Keratinocyte (primary cell): ENCODE measurements around the gene MAP3K3. TPM values are rescaled to one million over a fixed set of nuclear protein-coding genes. Genes with fewer than 3 reads are reported as not detected.

Experiments
- DNase-seq: peaks from one replicate; pipeline ENCODE4 v3.0.0-alpha.2; 2011; ENCODE audit warnings: low read depth, missing footprints, low spot score
- FAIRE-seq: peaks from 2 replicates; lab custom pipeline; 2011; peaks lifted over from hg19 to GRCh38; lab: Jason Lieb, UNC
- H2AFZ ChIP-seq: 2 replicates; pipeline ENCODE4 v1.6.0; 2012; ENCODE audit warnings: low read length, control low read depth, inconsistent platforms; ENCODE audit not compliant: control insufficient read depth
- H3K27ac ChIP-seq: 2 replicates; pipeline ENCODE4 v1.5.1; 2011; ENCODE audit warnings: low read length; ENCODE audit not compliant: control insufficient read depth, insufficient read depth
- H3K27me3 ChIP-seq: 3 replicates; pipeline ENCODE4 v1.6.0; 2011; ENCODE audit warnings: low read length; ENCODE audit not compliant: control insufficient read depth, insufficient read depth; ENCODE audit errors: extremely low read depth
- H3K36me3 ChIP-seq, 2 experiments: 2 replicates in 1 of 2; 3 replicates in 1 of 2; pipeline ENCODE4 v1.5.1; 2011; ENCODE audit warnings: low read length in 2 of 2, mild to moderate bottlenecking in 1 of 2; ENCODE audit not compliant: control insufficient read depth in 2 of 2, insufficient read depth in 2 of 2; ENCODE audit errors: extremely low read depth in 1 of 2
- H3K4me1 ChIP-seq: 3 replicates; pipeline ENCODE4 v1.5.1; 2011; ENCODE audit warnings: low read length; ENCODE audit not compliant: control insufficient read depth, insufficient read depth; ENCODE audit errors: extremely low read depth
- H3K4me2 ChIP-seq: 3 replicates; pipeline ENCODE4 v1.6.0; 2011; ENCODE audit warnings: low read depth, low read length; ENCODE audit not compliant: control insufficient read depth, insufficient read depth; ENCODE audit errors: extremely low read depth
- H3K4me3 ChIP-seq, 3 experiments: fragments of 200-600 bp in 1 of 3; sonication (generic) in 1 of 3; 2 replicates in 2 of 3; 3 replicates in 1 of 3; pipeline ENCODE4 v1.5.1; 2011 to 2016; ENCODE audit warnings: low read length in 3 of 3, mild to moderate bottlenecking in 3 of 3, control low read depth in 2 of 3, inconsistent platforms in 1 of 3, low read depth in 1 of 3, mixed read lengths in 1 of 3, mixed run types in 1 of 3, moderate library complexity in 1 of 3; ENCODE audit not compliant: control insufficient read depth in 2 of 3, insufficient read depth in 2 of 3; ENCODE audit errors: extremely low read depth in 1 of 3
- H3K79me2 ChIP-seq: 2 replicates; pipeline ENCODE4 v1.6.0; 2012; ENCODE audit warnings: low read length; ENCODE audit not compliant: control insufficient read depth, insufficient read depth
- H3K9ac ChIP-seq: 3 replicates; pipeline ENCODE4 v1.6.0; 2011; ENCODE audit warnings: low read length; ENCODE audit not compliant: control insufficient read depth, insufficient read depth; ENCODE audit errors: extremely low read depth
- H3K9me1 ChIP-seq: 3 replicates; pipeline ENCODE4 v1.6.0; 2011; ENCODE audit warnings: low read length; ENCODE audit not compliant: control insufficient read depth, insufficient read depth; ENCODE audit errors: extremely low read depth
- H3K9me3 ChIP-seq: 2 replicates; pipeline ENCODE4 v1.5.1; 2012; ENCODE audit warnings: low read depth, low read length; ENCODE audit not compliant: control insufficient read depth
- H4K20me1 ChIP-seq: 3 replicates; pipeline ENCODE4 v1.6.0; 2011; ENCODE audit warnings: low read length; ENCODE audit not compliant: control insufficient read depth, insufficient read depth; ENCODE audit errors: extremely low read depth
- CTCF ChIP-seq, 3 experiments: IDR thresholded peaks in 1 of 3; conservative IDR thresholded peaks in 1 of 3; optimal IDR thresholded peaks in 1 of 3; 2 replicates in 2 of 3; 3 replicates in 1 of 3; pipeline versions ENCODE3 to v1.5.1; 2011; ENCODE audit warnings: low read length in 3 of 3, mild to moderate bottlenecking in 3 of 3, moderate library complexity in 2 of 3, control low read depth in 1 of 3, inconsistent platforms in 1 of 3; ENCODE audit not compliant: insufficient read depth in 2 of 3; ENCODE audit errors: extremely low read depth in 1 of 3
- EZH2 ChIP-seq: IDR thresholded peaks from one replicate; pipeline ENCODE4 v1.6.1; 2012; ENCODE audit warnings: inconsistent platforms, mild to moderate bottlenecking, low read length, moderate library complexity
- dilution Hi-C: fragments of 300-500 bp; cut with MboI; formaldehyde crosslinking; loops from one replicate; pipeline ENCODE4 v1.7.0; 2020; ENCODE audit warnings: low sequenced_read_pairs; ENCODE audit not compliant: extremely low pct_ligation_motif_present
- polyA minus RNA-seq, 3 experiments: library from RNA; depleted of rRNA, polyadenylated mRNA; stranded (reverse); fragments of >200 nt; gene quantifications; 1 replicate in 1 of 3; 2 replicates in 1 of 3; 3 replicates in 1 of 3; pipeline ENCODE4 v1.2.3, GENCODE V29; 2011
- polyA plus RNA-seq, 5 experiments: library from polyadenylated mRNA; depleted of rRNA in 3 of 5; stranded (reverse) in 3 of 5; stranded (forward) in 1 of 5; unstranded in 1 of 5; fragments of >200 nt; gene quantifications; 1 replicate in 1 of 5; 2 replicates in 3 of 5; 3 replicates in 1 of 5; pipeline versions ENCODE4 v1.2.1 to v1.2.3, GENCODE V29; 2011 to 2012; ENCODE audit warnings: missing spikeins in 2 of 5, low read depth in 1 of 5, low replicate concordance in 1 of 5

MAP3K3 gene
- polyA plus RNA-seq, result 9.8 to 10.2 TPM (median 10.0 TPM) in 3 replicates
- 4.9 TPM for polyA plus RNA-seq (2011; ENCODE audit: low read depth)
- polyA plus RNA-seq (2011; cell fraction: cytosol; rRNA removed), result 8.4 and 10.4 TPM in 2 replicates
- 16.5 and 17.5 TPM in 2 replicates for polyA plus RNA-seq (2011; cell fraction: nucleus; rRNA removed)
- 5.2 and 11.6 TPM in 2 replicates for polyA plus RNA-seq (2012; ENCODE audit: low replicate concordance)
- polyA minus RNA-seq, result 13.8 to 24.0 TPM (median 16.5 TPM) in 3 replicates
- 14.4 TPM for polyA minus RNA-seq (2011; cell fraction: cytosol; rRNA and poly(A)+ RNA removed)
- 14.4 and 16.1 TPM in 2 replicates for polyA minus RNA-seq (2011; cell fraction: nucleus; rRNA and poly(A)+ RNA removed)

GRCh38 chr17:63621684-63622573 lies at the start of gene MAP3K3:
TSS of gene MAP3K3 (plus strand) at chr17:63622417. CDS start at chr17:63622760, 343 bp downstream.
- Histone ChIP-seq H4K20me1 (peaks cover 2% of the 10 kb centered on the region), H3K27me3 (no peaks in the 10 kb centered on the region), H3K4me3 (peak within 1 kb of the TSS; percentile 71 to 82 (median 78)), H3K4me1 (peaks cover 11% of the 10 kb centered on the region), H3K9me1 (no peaks in the 10 kb centered on the region), H2AFZ (peak within 1 kb of the TSS; percentile 85), H3K36me3 (no peaks in the 10 kb centered on the region), H3K9me3 (no peaks in the 10 kb centered on the region), H3K79me2 (peaks cover 28% of the 10 kb centered on the region), H3K9ac (peak within 1 kb of the TSS; percentile 77), H3K27ac (peak within 1 kb of the TSS; percentile 52), H3K4me2 (peak within 1 kb of the TSS; percentile 90)
- FAIRE-seq, result peak; percentile 73
- TF ChIP-seq CTCF (optimal IDR thresholded peaks at IDR 0.05 in 1 of 3, IDR thresholded peaks at IDR 0.05 in 1 of 3, conservative IDR thresholded peaks at IDR 0.05 in 1 of 3; ENCODE audit: extremely low read depth in 1 of 3, insufficient read depth in 2 of 3, low read length in 3 of 3), result peak in 2 of 3 experiments; percentile 7 to 17
- TF ChIP-seq EZH2, result no peak
- DNase-seq, result peak; percentile 99
- dilution Hi-C loops, result no loop called here

- no peak overlapping the region for H2AFZ ChIP-seq
- peaks cover 10% of the 10 kb centered on the region for H4K20me1 ChIP-seq
- peaks cover 0 to 3% of the 10 kb centered on the region in 2 experiments for H3K36me3 ChIP-seq
- H3K9me3 ChIP-seq, result no peaks in the 10 kb centered on the region
- dilution Hi-C loops, result no loop called here
- no peak overlapping the region for H3K27ac ChIP-seq
- H3K79me2 ChIP-seq, result peaks cover 47% of the 10 kb centered on the region
- FAIRE-seq (no peak), DNase-seq (no peak)
- no peak overlapping the region for H3K4me2 ChIP-seq
- H3K9me1 ChIP-seq, result no peaks in the 10 kb centered on the region
- H3K4me3 ChIP-seq, result no peak overlapping the region
- peaks cover 6% of the 10 kb centered on the region for H3K4me1 ChIP-seq
- H3K27me3 ChIP-seq, result no peaks in the 10 kb centered on the region
- TF ChIP-seq EZH2 (no peak), CTCF (optimal IDR thresholded peaks at IDR 0.05 in 1 of 3, IDR thresholded peaks at IDR 0.05 in 1 of 3, conservative IDR thresholded peaks at IDR 0.05 in 1 of 3; ENCODE audit: extremely low read depth in 1 of 3, insufficient read depth in 2 of 3, low read length in 3 of 3) (peak; percentile 12 to 28 (median 20))
- H3K9ac ChIP-seq, result no peak overlapping the region
These were observed 48.6 kb upstream of the MAP3K3 start for GRCh38 chr17:63573634-63574033.
